HEK293 (cell line): Measurements from ENCODE around the gene PLCB1.

ENCODE experiments used
- KLF1 ChIP-seq: fragments of 450-650 bp; formaldehyde crosslinking; IDR thresholded peaks from 2 replicates; pipeline ENCODE4 v1.5.1; 2016; ENCODE audit warnings: missing biosample characterization, missing genetic modification characterization
- REPIN1 ChIP-seq: fragments of 450-650 bp; formaldehyde crosslinking; IDR thresholded peaks from 2 replicates; pipeline ENCODE4 v1.5.1; 2017; ENCODE audit warnings: missing biosample characterization, missing genetic modification characterization, low read depth
- SP3 ChIP-seq: fragments of 450-650 bp; formaldehyde crosslinking; IDR thresholded peaks from 2 replicates; pipeline ENCODE4 v1.5.1; 2016; ENCODE audit warnings: missing biosample characterization, missing genetic modification characterization
- YY1 ChIP-seq: fragments of 450-650 bp; formaldehyde crosslinking; IDR thresholded peaks from 2 replicates; pipeline ENCODE4 v1.5.1; 2018; ENCODE audit warnings: missing biosample characterization, missing genetic modification characterization
- ZNF514 ChIP-seq: fragments of 450-650 bp; formaldehyde crosslinking; IDR thresholded peaks from 2 replicates; pipeline ENCODE4 v1.5.1; 2016; ENCODE audit warnings: missing biosample characterization, missing genetic modification characterization
- ZNF791 ChIP-seq: fragments of 450-650 bp; formaldehyde crosslinking; IDR thresholded peaks from 2 replicates; pipeline ENCODE4 v1.5.1; 2016; ENCODE audit warnings: missing biosample characterization, missing genetic modification characterization
- ZSCAN30 ChIP-seq: fragments of 450-650 bp; IDR thresholded peaks from 2 replicates; pipeline ENCODE4 v1.5.1; 2018; ENCODE audit warnings: missing biosample characterization, mild to moderate bottlenecking, missing genetic modification characterization, moderate library complexity
- TF ChIP-seq, protein P1 (sequence below): fragments of 450-650 bp; formaldehyde crosslinking; IDR thresholded peaks from 2 replicates; pipeline ENCODE4 v1.5.1; 2016; ENCODE audit warnings: missing biosample characterization, missing genetic modification characterization
- TF ChIP-seq, protein P2 (sequence below): fragments of 450-650 bp; formaldehyde crosslinking; IDR thresholded peaks from 2 replicates; pipeline ENCODE4 v1.5.1; 2016; ENCODE audit warnings: missing biosample characterization, missing genetic modification characterization, borderline replicate concordance
- TF ChIP-seq, protein P3 (sequence below): fragments of 450-650 bp; formaldehyde crosslinking; IDR thresholded peaks from 2 replicates; pipeline ENCODE4 v1.5.1; 2016; ENCODE audit warnings: missing biosample characterization, missing genetic modification characterization

DNA sequence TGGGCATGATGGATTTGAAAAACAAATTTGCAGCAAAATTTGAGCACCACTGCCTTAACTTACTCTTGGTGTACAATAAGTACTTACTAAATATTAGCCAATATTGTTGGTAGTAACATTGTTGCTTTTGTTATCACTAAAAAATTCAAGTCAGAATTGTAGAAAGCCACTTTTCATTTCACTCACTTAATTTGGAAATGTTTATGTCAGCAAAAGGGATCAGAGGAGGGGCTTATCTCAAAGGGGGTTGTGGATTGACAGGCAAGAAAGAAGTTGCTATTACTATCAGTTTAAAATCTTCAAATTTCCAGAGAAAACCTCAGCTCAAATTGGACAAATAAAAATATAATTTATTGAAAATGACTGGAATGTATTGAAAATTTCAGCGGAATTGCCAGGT is 241.5 kb downstream of the PLCB1 start:
- TF ChIP-seq ZNF791 (tag by site-specific recombination): no peak
- no peak for TF ChIP-seq ZSCAN30 (tag by site-specific recombination)
- TF ChIP-seq YY1 (tag by site-specific recombination): no peak
- TF ChIP-seq, protein P1, sequence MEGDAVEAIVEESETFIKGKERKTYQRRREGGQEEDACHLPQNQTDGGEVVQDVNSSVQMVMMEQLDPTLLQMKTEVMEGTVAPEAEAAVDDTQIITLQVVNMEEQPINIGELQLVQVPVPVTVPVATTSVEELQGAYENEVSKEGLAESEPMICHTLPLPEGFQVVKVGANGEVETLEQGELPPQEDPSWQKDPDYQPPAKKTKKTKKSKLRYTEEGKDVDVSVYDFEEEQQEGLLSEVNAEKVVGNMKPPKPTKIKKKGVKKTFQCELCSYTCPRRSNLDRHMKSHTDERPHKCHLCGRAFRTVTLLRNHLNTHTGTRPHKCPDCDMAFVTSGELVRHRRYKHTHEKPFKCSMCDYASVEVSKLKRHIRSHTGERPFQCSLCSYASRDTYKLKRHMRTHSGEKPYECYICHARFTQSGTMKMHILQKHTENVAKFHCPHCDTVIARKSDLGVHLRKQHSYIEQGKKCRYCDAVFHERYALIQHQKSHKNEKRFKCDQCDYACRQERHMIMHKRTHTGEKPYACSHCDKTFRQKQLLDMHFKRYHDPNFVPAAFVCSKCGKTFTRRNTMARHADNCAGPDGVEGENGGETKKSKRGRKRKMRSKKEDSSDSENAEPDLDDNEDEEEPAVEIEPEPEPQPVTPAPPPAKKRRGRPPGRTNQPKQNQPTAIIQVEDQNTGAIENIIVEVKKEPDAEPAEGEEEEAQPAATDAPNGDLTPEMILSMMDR (tag by site-specific recombination): no peak
- no peak for TF ChIP-seq SP3 (tag by site-specific recombination)
- TF ChIP-seq ZNF514: no peak
- no peak for TF ChIP-seq REPIN1 (tag by site-specific recombination)
- TF ChIP-seq, protein P2, sequence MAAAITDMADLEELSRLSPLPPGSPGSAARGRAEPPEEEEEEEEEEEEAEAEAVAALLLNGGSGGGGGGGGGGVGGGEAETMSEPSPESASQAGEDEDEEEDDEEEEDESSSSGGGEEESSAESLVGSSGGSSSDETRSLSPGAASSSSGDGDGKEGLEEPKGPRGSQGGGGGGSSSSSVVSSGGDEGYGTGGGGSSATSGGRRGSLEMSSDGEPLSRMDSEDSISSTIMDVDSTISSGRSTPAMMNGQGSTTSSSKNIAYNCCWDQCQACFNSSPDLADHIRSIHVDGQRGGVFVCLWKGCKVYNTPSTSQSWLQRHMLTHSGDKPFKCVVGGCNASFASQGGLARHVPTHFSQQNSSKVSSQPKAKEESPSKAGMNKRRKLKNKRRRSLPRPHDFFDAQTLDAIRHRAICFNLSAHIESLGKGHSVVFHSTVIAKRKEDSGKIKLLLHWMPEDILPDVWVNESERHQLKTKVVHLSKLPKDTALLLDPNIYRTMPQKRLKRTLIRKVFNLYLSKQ: no peak
- no peak for TF ChIP-seq KLF1
- TF ChIP-seq, protein P3, sequence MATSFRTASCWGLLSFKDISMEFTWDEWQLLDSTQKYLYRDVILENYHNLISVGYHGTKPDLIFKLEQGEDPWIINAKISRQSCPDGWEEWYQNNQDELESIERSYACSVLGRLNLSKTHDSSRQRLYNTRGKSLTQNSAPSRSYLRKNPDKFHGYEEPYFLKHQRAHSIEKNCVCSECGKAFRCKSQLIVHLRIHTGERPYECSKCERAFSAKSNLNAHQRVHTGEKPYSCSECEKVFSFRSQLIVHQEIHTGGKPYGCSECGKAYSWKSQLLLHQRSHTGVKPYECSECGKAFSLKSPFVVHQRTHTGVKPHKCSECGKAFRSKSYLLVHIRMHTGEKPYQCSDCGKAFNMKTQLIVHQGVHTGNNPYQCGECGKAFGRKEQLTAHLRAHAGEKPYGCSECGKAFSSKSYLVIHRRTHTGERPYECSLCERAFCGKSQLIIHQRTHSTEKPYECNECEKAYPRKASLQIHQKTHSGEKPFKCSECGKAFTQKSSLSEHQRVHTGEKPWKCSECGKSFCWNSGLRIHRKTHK (tag by site-specific recombination): no peak
